Measurements from ENCODE around the gene MESP2.

MESP2 gene

GRCh38 chr15:89761009-89761831 is 14.9 kb upstream of the MESP2 start:
- intact Hi-C loops (cut with micrococcal nuclease): no loop called here
- H3K4me1 Mint-ChIP-seq (ENCODE audit: low read depth): peaks cover 36% of the 10 kb centered on the region
- peaks cover under 1% of the 10 kb centered on the region for H3K27me3 Mint-ChIP-seq
- H3K4me3 Mint-ChIP-seq: peak overlapping the region; percentile 48
- H3K27ac Mint-ChIP-seq: peak overlapping the region; percentile 87
- H3K36me3 Mint-ChIP-seq (ENCODE audit: low read depth): no peaks in the 10 kb centered on the region
- H3K9me3 Mint-ChIP-seq: no peaks in the 10 kb centered on the region

- peaks cover 1% of the 10 kb centered on the region for H3K27me3 Mint-ChIP-seq
- H3K4me3 Mint-ChIP-seq: no peak overlapping the region
- no peaks in the 10 kb centered on the region for H3K36me3 Mint-ChIP-seq (ENCODE audit: low read depth)
- H3K9me3 Mint-ChIP-seq: no peaks in the 10 kb centered on the region
- H3K27ac Mint-ChIP-seq: peak overlapping the region; percentile 87
- intact Hi-C loops (cut with micrococcal nuclease): no loop called here
- peaks cover 39% of the 10 kb centered on the region for H3K4me1 Mint-ChIP-seq (ENCODE audit: low read depth)
Measured at GRCh38 chr15:89761929-89762328, 14.2 kb upstream of the MESP2 start.

- intact Hi-C loops (cut with micrococcal nuclease): no loop called here
- Mint-ChIP-seq H3K36me3 (ENCODE audit: low read depth) (no peaks in the 10 kb centered on the region), H3K9me3 (no peaks in the 10 kb centered on the region), H3K27ac (peak overlapping the region; percentile 33), H3K4me1 (ENCODE audit: low read depth) (peaks cover 29% of the 10 kb centered on the region), H3K27me3 (peaks cover 3% of the 10 kb centered on the region), H3K4me3 (no peak overlapping the region)
Measured at GRCh38 chr15:89765694-89766093, 10.4 kb upstream of the MESP2 start.

GRCh38 chr15:89766357-89767311 is 9.5 kb upstream of the MESP2 start:
- Mint-ChIP-seq H3K4me3 (no peak overlapping the region), H3K36me3 (ENCODE audit: low read depth) (no peaks in the 10 kb centered on the region), H3K9me3 (no peaks in the 10 kb centered on the region), H3K27ac (peak overlapping the region; percentile 6), H3K27me3 (peaks cover 3% of the 10 kb centered on the region), H3K4me1 (ENCODE audit: low read depth) (peaks cover 19% of the 10 kb centered on the region)
- intact Hi-C loops (cut with micrococcal nuclease): no loop called here

GRCh38 chr15:89767411-89767915 is 8.7 kb upstream of the MESP2 start:
- intact Hi-C loops (cut with micrococcal nuclease): no loop called here
- Mint-ChIP-seq H3K27me3 (peaks cover 3% of the 10 kb centered on the region), H3K9me3 (no peaks in the 10 kb centered on the region), H3K27ac (peak overlapping the region; percentile 11), H3K36me3 (ENCODE audit: low read depth) (no peaks in the 10 kb centered on the region), H3K4me3 (no peak overlapping the region), H3K4me1 (ENCODE audit: low read depth) (peaks cover 19% of the 10 kb centered on the region)

- no peaks in the 10 kb centered on the region for H3K36me3 Mint-ChIP-seq (ENCODE audit: low read depth)
- no peaks in the 10 kb centered on the region for H3K9me3 Mint-ChIP-seq
- peaks cover 3% of the 10 kb centered on the region for H3K27me3 Mint-ChIP-seq
- H3K4me1 Mint-ChIP-seq (ENCODE audit: low read depth): peaks cover 19% of the 10 kb centered on the region
- H3K27ac Mint-ChIP-seq: peak overlapping the region; percentile 11
- no peak overlapping the region for H3K4me3 Mint-ChIP-seq
- intact Hi-C loops (cut with micrococcal nuclease): no loop called here
Measured at GRCh38 chr15:89768071-89768500, 8.0 kb upstream of the MESP2 start.

- intact Hi-C loops (cut with micrococcal nuclease): no loop called here
- Mint-ChIP-seq H3K27ac (no peak overlapping the region), H3K36me3 (ENCODE audit: low read depth) (no peaks in the 10 kb centered on the region), H3K27me3 (peaks cover 3% of the 10 kb centered on the region), H3K4me1 (ENCODE audit: low read depth) (peaks cover 19% of the 10 kb centered on the region), H3K4me3 (no peak overlapping the region), H3K9me3 (no peaks in the 10 kb centered on the region)
Measured at GRCh38 chr15:89769366-89769765, 6.8 kb upstream of the MESP2 start.

- Mint-ChIP-seq H3K27me3 (peaks cover 6% of the 10 kb centered on the region), H3K36me3 (ENCODE audit: low read depth) (no peaks in the 10 kb centered on the region), H3K27ac (no peak overlapping the region), H3K4me3 (no peak overlapping the region), H3K9me3 (no peaks in the 10 kb centered on the region), H3K4me1 (ENCODE audit: low read depth) (peaks cover 19% of the 10 kb centered on the region)
- intact Hi-C loops (cut with micrococcal nuclease): no loop called here
Measured at GRCh38 chr15:89770041-89770440, 6.1 kb upstream of the MESP2 start.

GRCh38 chr15:89772932-89773583 is 3.1 kb upstream of the MESP2 start:
- H3K27ac Mint-ChIP-seq: no peak overlapping the region
- no peak overlapping the region for H3K4me3 Mint-ChIP-seq
- no peaks in the 10 kb centered on the region for H3K36me3 Mint-ChIP-seq (ENCODE audit: low read depth)
- intact Hi-C loops (cut with micrococcal nuclease): no loop called here
- H3K4me1 Mint-ChIP-seq (ENCODE audit: low read depth): peaks cover 17% of the 10 kb centered on the region
- no peaks in the 10 kb centered on the region for H3K9me3 Mint-ChIP-seq
- peaks cover 23% of the 10 kb centered on the region for H3K27me3 Mint-ChIP-seq

- peaks cover 17% of the 10 kb centered on the region for H3K4me1 Mint-ChIP-seq (ENCODE audit: low read depth)
- H3K36me3 Mint-ChIP-seq (ENCODE audit: low read depth): no peaks in the 10 kb centered on the region
- H3K4me3 Mint-ChIP-seq: no peak overlapping the region
- intact Hi-C loops (cut with micrococcal nuclease): no loop called here
- H3K27ac Mint-ChIP-seq: no peak overlapping the region
- no peaks in the 10 kb centered on the region for H3K9me3 Mint-ChIP-seq
- peaks cover 25% of the 10 kb centered on the region for H3K27me3 Mint-ChIP-seq
Measured at GRCh38 chr15:89774492-89774891, 1.6 kb upstream of the MESP2 start.

GRCh38 chr15:89775815-89776214 is 317 bp upstream of the MESP2 start:
- no peak overlapping the region for H3K4me3 Mint-ChIP-seq
- no peaks in the 10 kb centered on the region for H3K36me3 Mint-ChIP-seq (ENCODE audit: low read depth)
- no peaks in the 10 kb centered on the region for H3K9me3 Mint-ChIP-seq
- H3K27ac Mint-ChIP-seq: no peak overlapping the region
- H3K4me1 Mint-ChIP-seq (ENCODE audit: low read depth): peaks cover 19% of the 10 kb centered on the region
- intact Hi-C loops (cut with micrococcal nuclease): no loop called here
- peaks cover 25% of the 10 kb centered on the region for H3K27me3 Mint-ChIP-seq

GRCh38 chr15:89777073-89777751 is 1.1 kb downstream of the MESP2 start:
- Mint-ChIP-seq H3K27me3 (peaks cover 25% of the 10 kb centered on the region), H3K36me3 (ENCODE audit: low read depth) (no peaks in the 10 kb centered on the region), H3K27ac (no peak overlapping the region), H3K4me1 (ENCODE audit: low read depth) (peaks cover 31% of the 10 kb centered on the region), H3K9me3 (no peaks in the 10 kb centered on the region), H3K4me3 (peak overlapping the region; percentile 44)
- intact Hi-C loops (cut with micrococcal nuclease): no loop called here

- H3K4me3 Mint-ChIP-seq: no peak overlapping the region
- H3K4me1 Mint-ChIP-seq (ENCODE audit: low read depth): peaks cover 35% of the 10 kb centered on the region
- H3K36me3 Mint-ChIP-seq (ENCODE audit: low read depth): no peaks in the 10 kb centered on the region
- peaks cover 25% of the 10 kb centered on the region for H3K27me3 Mint-ChIP-seq
- H3K9me3 Mint-ChIP-seq: no peaks in the 10 kb centered on the region
- H3K27ac Mint-ChIP-seq: no peak overlapping the region
- intact Hi-C loops (cut with micrococcal nuclease): no loop called here
Measured at GRCh38 chr15:89777782-89778380, 1.7 kb downstream of the MESP2 start.

All from dendritic cell treated with granulocyte-macrophage colony-stimulating factor and Interleukin-4, amounts not matched to agents 40 ng/mL and 50 ng/mL, for 4 days (primary cell).